SK-N-MC (cell line): ENCODE data around the gene PLVAP.
"Not testable (repeated sequence)": the region's sequence is repeated elsewhere in the genome, so short reads cannot be mapped to it uniquely, and the experiment has no call there.

Experiments used
- DNase-seq: peaks from one replicate; pipeline ENCODE4 v3.0.0-alpha.2; 2011; ENCODE audit warnings: low read depth, low spot score
- H3K27ac ChIP-seq: fragments of 200-600 bp; sonication (generic); 2 replicates; pipeline ENCODE4 v1.5.1; 2016; ENCODE audit warnings: mixed run types
- H3K36me3 ChIP-seq: fragments of 200-600 bp; sonication (generic); 2 replicates; pipeline ENCODE4 v1.6.1; 2017; ENCODE audit warnings: antibody characterized with exemption, low read length, mixed read lengths; ENCODE audit not compliant: insufficient read depth
- H3K4me3 ChIP-seq: fragments of 200-600 bp; sonication (generic); 2 replicates; pipeline ENCODE4 v1.5.1; 2016
- H3K9ac ChIP-seq: fragments of 200-600 bp; sonication (generic); 2 replicates; pipeline ENCODE4 v1.8.0; 2017; ENCODE audit warnings: mixed run types, mixed read lengths; ENCODE audit not compliant: insufficient read length
- H3K9me3 ChIP-seq: fragments of 200-600 bp; sonication (generic); 2 replicates; pipeline ENCODE4 v1.6.1; 2017; ENCODE audit warnings: low read depth, mild to moderate bottlenecking, antibody characterized with exemption, low read length, moderate library complexity, mixed read lengths
- EZH2 ChIP-seq: fragments of 200-600 bp; sonication (generic); IDR thresholded peaks from one replicate; pipeline ENCODE4 v1.6.1; 2017; ENCODE audit warnings: antibody characterized with exemption
- FOXP2 ChIP-seq: optimal IDR thresholded peaks from 2 replicates; pipeline ENCODE3; 2011; ENCODE audit warnings: mild to moderate bottlenecking, moderate library complexity; ENCODE audit not compliant: insufficient read depth; ENCODE audit errors: extremely low read length, control extremely low read depth
- POLR2AphosphoS5 ChIP-seq: IDR thresholded peaks from 2 replicates; pipeline ENCODE4 v1.6.1; 2012; ENCODE audit warnings: mild to moderate bottlenecking, low read depth, low read length, borderline replicate concordance

PLVAP gene

DNA sequence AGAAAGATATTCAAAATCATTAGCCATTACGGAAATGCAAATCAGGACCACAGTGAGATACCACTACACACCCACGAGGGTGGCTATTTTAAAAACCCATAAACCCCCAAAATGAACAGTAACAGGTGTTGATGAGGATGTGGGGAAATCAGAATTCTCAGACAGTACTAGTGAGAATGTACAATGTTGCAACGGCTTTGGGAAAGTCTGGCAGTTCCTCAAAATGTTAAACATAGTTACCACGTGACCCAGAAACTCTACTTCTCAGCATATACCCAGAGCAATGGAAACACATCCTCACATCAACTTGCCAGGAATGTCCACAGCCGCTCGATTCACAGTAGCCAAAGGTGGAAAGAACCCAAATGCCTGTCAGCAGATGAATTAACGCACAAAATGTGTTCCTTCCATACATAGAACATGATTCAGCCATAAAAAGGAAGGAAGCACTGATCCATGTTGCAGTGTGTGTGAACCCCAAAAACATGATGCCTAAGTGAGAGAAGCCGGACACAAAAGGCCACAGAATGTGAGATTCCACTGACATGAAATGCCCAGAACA is 7.0 kb downstream of the PLVAP start:
- Histone ChIP-seq H3K9ac (no peak overlapping the region), H3K4me3 (no peak overlapping the region), H3K36me3 (no peaks in the 10 kb centered on the region), H3K27ac (no peak overlapping the region), H3K9me3 (no peaks in the 10 kb centered on the region)
- no peak for DNase-seq
- TF ChIP-seq EZH2: no peak
- TF ChIP-seq POLR2AphosphoS5: no peak
- TF ChIP-seq FOXP2: no peak

- Histone ChIP-seq H3K27ac (no peak overlapping the region), H3K9ac (no peak overlapping the region), H3K9me3 (no peaks in the 10 kb centered on the region), H3K36me3 (no peaks in the 10 kb centered on the region), H3K4me3 (no peak overlapping the region)
- TF ChIP-seq POLR2AphosphoS5 (no peak), FOXP2 (no peak), EZH2 (no peak)
- DNase-seq: no peak
Observed at GRCh38 chr19:17365361-17365760, 11.8 kb downstream of the PLVAP start.

DNA sequence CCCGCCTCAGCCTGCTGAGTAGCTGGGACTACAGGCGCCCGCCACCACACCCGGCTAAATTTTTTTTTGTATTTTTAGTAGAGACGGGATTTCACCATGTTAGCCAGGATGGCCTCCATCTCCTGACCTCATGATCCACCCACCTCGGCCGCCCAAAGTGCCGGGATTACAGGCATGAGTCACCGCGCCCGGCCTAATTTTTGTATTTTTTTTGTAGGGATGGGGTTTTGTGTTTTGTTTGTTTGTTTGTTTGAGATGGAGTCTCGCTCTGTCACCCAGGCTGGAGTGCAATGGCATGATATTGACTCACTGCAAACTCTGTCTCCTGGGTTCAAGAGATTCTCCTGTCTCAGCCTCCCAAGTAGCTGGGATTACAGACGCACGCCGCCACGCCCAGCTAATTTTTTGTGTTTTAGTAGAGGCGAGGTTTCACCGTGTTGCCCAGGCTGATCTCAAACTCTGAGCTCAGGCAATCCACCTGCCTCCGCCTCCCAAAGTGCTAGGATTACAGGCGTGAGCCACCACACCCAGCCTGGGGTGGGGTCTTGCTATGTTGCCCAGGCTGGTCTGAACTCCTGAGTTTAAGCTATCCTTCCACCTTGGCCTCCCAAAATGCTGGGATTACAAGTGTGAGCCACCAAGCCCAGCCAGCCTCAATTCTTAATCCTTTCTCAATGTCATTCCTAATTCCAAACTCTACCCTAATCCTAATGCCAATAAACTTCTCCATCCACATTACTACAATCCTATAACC is 13.1 kb downstream of the PLVAP start:
- not testable (repeated sequence) for H3K4me3 ChIP-seq, H3K9me3 ChIP-seq, H3K9ac ChIP-seq, H3K36me3 ChIP-seq, DNase-seq, H3K27ac ChIP-seq

DNA sequence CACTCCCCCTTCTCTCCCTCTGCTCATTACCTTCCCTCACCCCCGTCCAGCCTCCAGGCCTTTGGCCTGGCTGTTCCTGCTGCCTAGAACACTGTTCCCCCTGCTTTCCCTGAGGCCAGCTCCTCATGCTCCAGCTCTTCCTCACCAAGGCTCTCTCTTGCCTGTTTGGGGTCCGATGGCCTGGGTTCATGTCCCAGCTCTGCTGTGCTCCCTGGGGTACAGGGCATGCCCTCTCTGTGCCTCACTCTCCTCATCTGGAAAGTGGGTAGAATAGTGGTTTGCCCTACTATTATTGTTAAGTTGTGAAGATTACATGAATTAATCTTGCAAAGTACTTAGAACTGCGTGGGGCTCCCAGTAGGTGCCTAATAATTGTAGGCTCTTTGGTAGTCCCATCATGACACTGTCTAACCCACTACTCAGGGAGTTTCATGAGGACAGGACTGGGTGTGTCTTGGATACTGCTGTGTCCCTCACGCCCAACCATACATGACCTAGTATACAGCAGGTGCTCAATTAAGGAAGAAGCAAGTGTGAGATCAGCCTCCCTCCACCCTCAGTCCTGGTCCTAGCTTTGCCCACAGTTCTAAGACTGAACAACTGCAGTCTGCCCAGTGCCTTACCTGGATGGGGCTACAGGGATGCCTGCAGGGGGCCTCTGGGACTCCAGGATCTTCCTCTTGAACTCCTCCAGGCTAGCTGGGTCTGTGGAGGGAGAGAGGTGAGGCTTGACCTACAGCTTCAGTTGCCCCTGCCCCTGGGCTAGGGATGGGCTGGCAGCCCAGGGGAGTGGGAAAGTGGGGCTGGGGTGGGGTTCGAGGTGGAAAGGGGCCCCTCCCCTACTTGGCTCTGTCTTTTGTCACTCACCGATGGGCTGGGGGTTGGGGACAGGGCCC is 17.0 kb downstream of the PLVAP start:
- Histone ChIP-seq H3K27ac (no peak overlapping the region), H3K4me3 (no peak overlapping the region)
- TF ChIP-seq EZH2: no peak
- no peak for TF ChIP-seq FOXP2
- TF ChIP-seq POLR2AphosphoS5: no peak

GRCh38 chr19:17358395-17358794 is 18.7 kb downstream of the PLVAP start:
- no peak overlapping the region for H3K27ac ChIP-seq
- no peak for DNase-seq
- no peak overlapping the region for H3K4me3 ChIP-seq
- no peak overlapping the region for H3K9ac ChIP-seq
- H3K9me3 ChIP-seq: no peaks in the 10 kb centered on the region
- H3K36me3 ChIP-seq: no peaks in the 10 kb centered on the region
- no peak for TF ChIP-seq POLR2AphosphoS5
- TF ChIP-seq FOXP2: no peak
- TF ChIP-seq EZH2: no peak

More for the DNA sequence above, 17.0 kb downstream of the PLVAP start:
- DNase-seq: no peak
- no peaks in the 10 kb centered on the region for H3K36me3 ChIP-seq
- no peak overlapping the region for H3K9ac ChIP-seq
- no peaks in the 10 kb centered on the region for H3K9me3 ChIP-seq

- Histone ChIP-seq H3K9ac (no peak overlapping the region), H3K36me3 (no peaks in the 10 kb centered on the region), H3K4me3 (no peak overlapping the region), H3K27ac (no peak overlapping the region), H3K9me3 (no peaks in the 10 kb centered on the region)
- DNase-seq: no peak
- no peak for TF ChIP-seq POLR2AphosphoS5
- no peak for TF ChIP-seq EZH2
Observed at GRCh38 chr19:17357724-17358123, 19.4 kb downstream of the PLVAP start.

GRCh38 chr19:17357078-17357666 is 20.0 kb downstream of the PLVAP start:
- no peaks in the 10 kb centered on the region for H3K9me3 ChIP-seq
- no peaks in the 10 kb centered on the region for H3K36me3 ChIP-seq
- no peak for DNase-seq

DNA sequence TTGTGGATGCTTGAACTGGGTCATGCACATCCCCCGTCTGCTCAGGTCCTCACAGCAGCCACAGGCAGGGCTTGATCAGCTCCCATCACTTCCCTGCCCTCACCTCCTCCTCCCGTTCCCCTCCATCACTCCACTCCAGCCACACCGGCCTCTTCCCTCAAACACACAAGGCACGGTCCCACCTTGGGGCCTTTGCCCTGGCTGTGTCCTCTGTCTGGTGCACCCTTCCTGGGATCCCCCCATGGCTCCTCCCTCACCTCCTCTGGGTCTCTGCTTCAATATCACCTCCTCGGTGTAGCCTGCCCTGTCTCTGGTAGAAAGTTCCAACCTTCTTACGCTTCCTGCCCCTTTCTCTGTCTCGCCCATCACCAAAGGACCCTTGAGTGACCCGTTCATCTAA is 23.8 kb downstream of the PLVAP start:
- H3K9me3 ChIP-seq: no peaks in the 10 kb centered on the region
- no peak overlapping the region for H3K9ac ChIP-seq
- no peak overlapping the region for H3K27ac ChIP-seq
- no peak for DNase-seq
- no peak overlapping the region for H3K4me3 ChIP-seq
- TF ChIP-seq EZH2: no peak
- H3K36me3 ChIP-seq: no peaks in the 10 kb centered on the region

More at GRCh38 chr19:17357078-17357666, 20.0 kb downstream of the PLVAP start:
- H3K4me3 ChIP-seq: no peak overlapping the region
- TF ChIP-seq POLR2AphosphoS5 (no peak), EZH2 (no peak), FOXP2 (no peak)
- H3K9ac ChIP-seq: no peak overlapping the region
- H3K27ac ChIP-seq: no peak overlapping the region
